ENCODE results near the gene CCDC9.
A peak's percentile ranks its signal among the peaks of the same experiment; 100 is the strongest.
"Not testable (repeated sequence)": the region's sequence is repeated elsewhere in the genome, so short reads cannot be mapped to it uniquely, and the experiment has no call there.

Gene CCDC9

GRCh38 chr19:47240996-47241918, 15.1 kb upstream of the CCDC9 start:
- H3K4me3 ChIP-seq (ENCODE audit: low read depth, low read length) = no peak overlapping the region
- in situ Hi-C loops (cut with HindIII; ENCODE audit: low sequenced_read_pairs) = no loop called here
- no peak for TF ChIP-seq CTCF (IDR thresholded peaks at IDR 0.05; ENCODE audit: low read depth, low read length, missing control alignments)
- DNase-seq (ENCODE audit: low read depth) = no peak

- H3K4me3 ChIP-seq (ENCODE audit: low read depth, low read length) = no peak overlapping the region
- DNase-seq (ENCODE audit: low read depth) = no peak
- TF ChIP-seq CTCF (IDR thresholded peaks at IDR 0.05; ENCODE audit: low read depth, low read length, missing control alignments) = no peak
- in situ Hi-C loops (cut with HindIII; ENCODE audit: low sequenced_read_pairs) = no loop called here
Observed at GRCh38 chr19:47241919-47242577, 14.3 kb upstream of the CCDC9 start.

GRCh38 chr19:47243364-47243775, 13.0 kb upstream of the CCDC9 start:
- TF ChIP-seq CTCF (IDR thresholded peaks at IDR 0.05; ENCODE audit: low read depth, low read length, missing control alignments) = no peak
- DNase-seq (ENCODE audit: low read depth) = no peak
- H3K4me3 ChIP-seq (ENCODE audit: low read depth, low read length) = peak overlapping the region; percentile 33
- in situ Hi-C loops (cut with HindIII; ENCODE audit: low sequenced_read_pairs) = no loop called here

GRCh38 chr19:47243776-47244547, 12.4 kb upstream of the CCDC9 start:
- TF ChIP-seq CTCF (IDR thresholded peaks at IDR 0.05; ENCODE audit: low read depth, low read length, missing control alignments) = peak; percentile 92
- H3K4me3 ChIP-seq (ENCODE audit: low read depth, low read length) = peak overlapping the region; percentile 33
- DNase-seq (ENCODE audit: low read depth) = peak; percentile 86
- in situ Hi-C loops (cut with HindIII; ENCODE audit: low sequenced_read_pairs) = no loop called here

GRCh38 chr19:47247308-47247990, 8.9 kb upstream of the CCDC9 start:
- in situ Hi-C loops (cut with HindIII; ENCODE audit: low sequenced_read_pairs) = no loop called here
- DNase-seq (ENCODE audit: low read depth) = peak; percentile 56
- TF ChIP-seq CTCF (IDR thresholded peaks at IDR 0.05; ENCODE audit: low read depth, low read length, missing control alignments) = peak; percentile 91
- no peak overlapping the region for H3K4me3 ChIP-seq (ENCODE audit: low read depth, low read length)

GRCh38 chr19:47253016-47253415, 3.3 kb upstream of the CCDC9 start:
- DNase-seq (ENCODE audit: low read depth); in situ Hi-C loops (cut with HindIII; ENCODE audit: low sequenced_read_pairs); H3K4me3 ChIP-seq (ENCODE audit: low read depth, low read length): not testable (repeated sequence)

All from astrocyte of the cerebellum (primary cell).